ENCODE measurements around the gene UBE2J2.
"Not testable (repeated sequence)": the region's sequence is repeated elsewhere in the genome, so short reads cannot be mapped to it uniquely, and the experiment has no call there.

Gene UBE2J2

GRCh38 chr1:1256956-1257871, 16.4 kb downstream of the UBE2J2 start:
- no peak for DNase-seq (ENCODE audit: low read depth in 3 of 3)

- DNase-seq (ENCODE audit: low read depth in 3 of 3) = no peak
Measured at GRCh38 chr1:1255611-1256010, 18.0 kb downstream of the UBE2J2 start.

GRCh38 chr1:1255078-1255477, 18.6 kb downstream of the UBE2J2 start:
- no peak for DNase-seq (ENCODE audit: low read depth in 3 of 3)

- no peak for DNase-seq (ENCODE audit: low read depth in 3 of 3)
Measured at GRCh38 chr1:1254667-1254998, 19.0 kb downstream of the UBE2J2 start.

GRCh38 chr1:1253972-1254666, 19.5 kb downstream of the UBE2J2 start:
- no peak for DNase-seq (ENCODE audit: low read depth in 3 of 3)

- no peak for DNase-seq (ENCODE audit: low read depth in 3 of 3)
Measured at GRCh38 chr1:1253314-1253713, 20.3 kb downstream of the UBE2J2 start.

GRCh38 chr1:1250786-1251284, 22.8 kb downstream of the UBE2J2 start:
- DNase-seq (ENCODE audit: low read depth in 3 of 3) = peak; percentile 43 to 52 (median 46)

GRCh38 chr1:1248009-1248913, 25.4 kb downstream of the UBE2J2 start:
- DNase-seq (ENCODE audit: low read depth in 3 of 3) = not testable (repeated sequence)

GRCh38 chr1:1247341-1247913, 26.2 kb downstream of the UBE2J2 start:
- DNase-seq (ENCODE audit: low read depth in 3 of 3) = no peak

GRCh38 chr1:1246577-1247340, 26.9 kb downstream of the UBE2J2 start, which contains the start of gene C1QTNF12:
TSS of gene C1QTNF12 (minus strand) at chr1:1246722. CDS start at chr1:1246690, 32 bp downstream.
- no peak for DNase-seq (ENCODE audit: low read depth in 3 of 3)

- no peak for DNase-seq (ENCODE audit: low read depth in 3 of 3)
Measured at GRCh38 chr1:1245817-1246576, 27.7 kb downstream of the UBE2J2 start.

- no peak for DNase-seq (ENCODE audit: low read depth in 3 of 3)
Measured at GRCh38 chr1:1245178-1245816, 28.4 kb downstream of the UBE2J2 start.

GRCh38 chr1:1244192-1244811, 29.4 kb downstream of the UBE2J2 start:
- DNase-seq (ENCODE audit: low read depth in 3 of 3) = no peak

GRCh38 chr1:1243807-1244191, 29.9 kb downstream of the UBE2J2 start:
- no peak for DNase-seq (ENCODE audit: low read depth in 3 of 3)

- DNase-seq (ENCODE audit: low read depth in 3 of 3) = no peak
Measured at GRCh38 chr1:1243266-1243660, 30.4 kb downstream of the UBE2J2 start.

GRCh38 chr1:1242461-1243265, 31.0 kb downstream of the UBE2J2 start:
- DNase-seq (ENCODE audit: low read depth in 3 of 3) = no peak

- DNase-seq (ENCODE audit: low read depth in 3 of 3) = no peak
Measured at GRCh38 chr1:1241588-1242219, 31.9 kb downstream of the UBE2J2 start.
